ENCODE data around the gene CRYBG1.

Gene CRYBG1

DNA sequence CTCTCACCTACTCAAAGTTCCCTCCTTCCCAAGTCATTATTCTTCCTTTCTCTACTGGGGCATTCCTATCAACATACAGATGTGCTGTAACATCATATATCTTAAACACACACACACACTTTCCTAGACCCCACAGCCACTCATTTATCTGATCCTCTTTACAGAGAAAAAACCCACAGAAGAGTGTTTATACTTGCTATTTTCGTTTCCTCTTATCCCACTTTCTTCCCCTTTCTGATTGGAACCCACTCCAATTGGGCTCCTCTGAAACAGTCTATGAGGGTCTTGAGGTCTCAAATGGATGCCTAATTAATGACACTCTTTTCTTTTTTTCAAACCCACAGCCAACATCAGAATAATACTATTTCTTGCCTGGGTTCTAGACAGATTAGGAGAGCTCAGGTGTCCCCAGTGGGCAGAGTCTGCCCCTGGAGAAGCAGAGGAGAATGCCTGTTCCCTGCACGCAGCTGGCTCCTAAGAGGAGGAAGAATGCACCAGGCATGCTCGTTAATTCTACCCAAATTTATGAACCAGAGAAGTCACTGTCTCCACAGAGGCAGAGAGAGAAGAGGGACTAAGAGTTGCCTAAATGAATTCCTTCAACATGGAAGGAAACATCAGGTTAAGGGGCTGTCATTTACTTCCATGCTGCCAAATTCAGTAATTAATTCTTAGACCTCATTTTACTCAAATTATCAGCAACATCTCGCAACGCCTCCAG, 65.9 kb downstream of the CRYBG1 start:
- no peak for DNase-seq (ENCODE audit: low read depth)

DNA sequence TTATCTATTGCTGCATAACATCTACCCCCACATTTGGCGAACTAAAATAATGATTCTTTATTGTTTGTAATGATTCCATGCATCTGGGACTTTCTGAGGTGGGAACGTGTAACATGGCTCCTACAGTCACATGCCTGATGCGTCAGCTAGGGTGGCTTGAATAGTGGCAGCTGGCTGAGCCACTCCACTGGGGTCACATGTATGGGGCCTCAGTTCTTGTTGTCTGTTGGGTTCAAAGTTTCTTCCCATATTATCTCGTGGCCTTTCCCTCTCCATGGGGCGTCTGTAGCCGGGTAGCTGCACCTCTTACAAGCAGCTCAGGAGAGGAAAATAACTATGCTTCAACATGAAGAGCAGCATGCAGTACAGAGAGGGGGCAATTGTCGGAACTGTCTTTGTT, 69.9 kb downstream of the CRYBG1 start:
- DNase-seq (ENCODE audit: low read depth): no peak

DNA sequence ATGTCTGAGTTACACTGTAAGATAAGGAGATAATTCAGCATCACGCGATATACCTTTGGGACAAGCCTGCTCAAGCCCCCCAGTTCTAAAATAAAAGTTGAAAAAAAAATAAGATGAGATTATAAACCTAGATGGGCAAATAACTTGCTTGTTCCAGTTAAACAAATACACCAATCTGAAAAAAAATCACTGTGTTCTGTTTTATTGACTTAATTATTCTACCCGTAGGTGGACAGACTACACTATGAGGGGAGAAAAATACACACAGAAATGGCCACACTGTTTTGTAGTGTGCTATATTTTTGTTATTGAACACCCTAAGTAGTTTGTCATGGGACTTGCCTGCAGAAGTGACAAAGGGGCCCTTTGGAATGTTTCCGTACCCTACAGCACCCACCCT, 70.9 kb downstream of the CRYBG1 start:
- DNase-seq (ENCODE audit: low read depth): no peak

DNA sequence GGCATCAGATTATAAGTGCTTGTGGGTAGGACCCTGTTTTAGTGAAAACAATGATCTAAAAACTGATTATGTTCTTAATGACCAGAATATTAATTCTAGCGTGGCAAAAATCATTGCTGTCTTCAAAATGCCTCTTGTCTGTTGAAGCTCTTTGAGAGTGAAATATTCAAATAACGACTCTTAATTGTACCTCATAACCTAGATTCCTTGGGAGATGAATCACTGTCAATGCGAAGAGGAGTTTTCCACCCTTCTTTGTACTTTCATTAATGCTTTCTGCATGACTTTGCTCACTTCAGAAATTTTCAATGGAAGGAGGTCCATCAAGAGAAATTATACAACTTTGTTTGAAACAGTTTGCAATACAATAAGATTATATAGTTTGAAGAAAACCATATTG, 71.5 kb downstream of the CRYBG1 start:
- no peak for DNase-seq (ENCODE audit: low read depth)

DNA sequence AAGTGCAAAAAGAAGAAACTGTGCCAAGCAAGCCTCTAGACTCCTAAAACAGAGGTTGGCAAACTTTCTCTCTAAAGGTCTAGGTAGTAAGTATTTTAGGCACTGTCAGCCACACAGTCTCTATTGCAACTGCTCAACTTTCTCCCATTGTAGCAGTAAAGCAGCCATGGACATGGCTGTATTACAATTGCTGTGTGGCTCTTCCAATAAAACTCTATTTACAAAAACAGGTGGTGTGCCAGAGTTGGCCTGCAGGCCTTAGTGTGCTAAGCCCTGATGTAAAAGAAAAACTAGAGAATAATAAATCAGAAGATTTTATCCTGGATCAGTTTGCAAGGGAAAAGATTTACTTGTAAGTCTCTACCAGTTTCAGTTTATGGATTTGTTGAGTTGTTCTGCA, 74.0 kb downstream of the CRYBG1 start:
- DNase-seq (ENCODE audit: low read depth): no peak

DNA sequence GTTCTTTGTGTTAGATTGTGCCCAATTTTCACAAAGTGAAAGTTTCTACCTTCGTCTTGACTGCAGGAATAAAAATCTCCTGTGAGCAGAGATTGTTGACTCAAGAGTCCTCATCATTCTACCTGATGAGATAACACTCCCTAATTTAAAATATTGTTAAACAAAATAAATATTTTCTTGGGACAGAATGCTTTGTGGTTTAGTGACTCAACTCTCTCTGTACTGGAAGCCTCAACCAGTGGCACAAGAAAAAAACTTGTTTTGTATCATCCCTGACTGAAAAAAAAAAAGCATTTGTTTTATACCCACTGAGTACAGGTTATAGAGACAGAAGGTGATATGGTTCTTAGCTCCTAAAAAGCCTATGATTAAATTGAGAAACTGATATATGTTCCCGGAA, 78.9 kb downstream of the CRYBG1 start:
- no peak for DNase-seq (ENCODE audit: low read depth)

DNA sequence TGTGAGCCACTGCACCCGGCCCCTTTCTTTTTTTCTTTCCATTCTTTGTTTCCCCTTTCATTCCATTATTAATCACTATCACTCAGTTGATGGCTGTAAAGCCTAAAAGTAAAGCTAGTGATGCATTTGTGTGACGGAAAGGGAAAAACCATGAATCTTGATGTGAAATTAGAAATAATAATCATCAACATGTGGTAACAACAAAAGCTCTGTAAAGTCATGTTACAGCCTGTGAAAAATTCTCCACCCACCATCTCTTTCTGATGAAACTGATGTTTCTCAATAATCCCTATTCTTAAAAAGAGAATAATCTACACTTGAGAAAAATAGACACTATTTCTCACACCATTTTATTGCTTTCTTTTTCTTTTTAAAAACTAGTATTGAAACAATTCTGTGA, 80.0 kb downstream of the CRYBG1 start:
- DNase-seq (ENCODE audit: low read depth): no peak

DNA sequence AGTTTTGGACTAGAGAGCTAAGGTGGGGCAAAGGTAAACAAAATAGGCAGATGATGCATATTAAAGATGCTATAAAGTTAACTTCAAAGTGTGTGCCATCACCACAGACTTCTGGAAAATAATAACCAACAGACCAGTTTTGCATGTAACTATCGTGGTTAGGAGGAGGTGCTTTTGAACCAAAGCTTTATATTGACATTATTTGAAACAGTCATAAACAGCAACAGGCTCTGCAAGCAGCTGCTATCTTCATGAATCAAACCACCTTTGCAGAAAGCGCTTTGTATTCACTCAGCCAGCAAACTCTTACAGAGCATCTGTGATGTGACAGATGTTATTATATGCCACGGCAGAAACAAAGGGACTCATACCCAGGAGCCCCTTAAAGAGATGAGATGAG, 81.9 kb downstream of the CRYBG1 start:
- DNase-seq (ENCODE audit: low read depth): no peak

DNA sequence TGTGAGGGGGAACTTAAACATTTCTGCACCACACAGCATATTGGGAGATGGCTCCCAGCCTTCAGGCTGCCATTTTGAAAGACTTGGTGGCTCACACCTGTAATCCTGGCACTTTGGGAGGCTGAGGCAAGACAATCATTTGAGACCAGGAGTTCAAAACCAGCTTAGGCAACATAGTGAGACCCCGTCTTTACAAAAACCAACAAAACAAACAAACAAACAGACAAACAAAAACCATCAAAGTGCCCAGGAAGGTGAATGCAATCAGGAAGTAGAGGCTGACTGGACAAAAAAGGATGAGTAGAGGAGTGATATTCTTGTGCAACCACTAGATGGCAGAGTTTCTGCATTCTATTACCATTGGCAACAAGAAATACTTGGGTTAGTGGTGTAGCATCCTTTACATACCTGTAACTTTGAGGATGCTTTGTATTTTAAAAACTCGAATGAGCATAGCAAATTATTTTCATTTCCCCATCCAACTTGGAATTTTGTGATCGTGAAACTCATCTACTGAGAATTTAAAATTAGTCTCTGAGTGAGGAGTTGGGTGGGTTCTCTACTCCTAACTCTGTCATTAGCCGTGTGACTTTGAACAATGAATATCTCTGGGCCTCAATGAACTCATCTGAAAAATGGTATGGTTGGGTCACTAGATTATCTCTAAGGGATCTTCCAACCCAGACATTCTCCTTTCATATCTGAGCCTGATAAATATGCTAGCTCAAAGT, 84.4 kb downstream of the CRYBG1 start:
- DNase-seq (ENCODE audit: low read depth): peak; percentile 68

DNA sequence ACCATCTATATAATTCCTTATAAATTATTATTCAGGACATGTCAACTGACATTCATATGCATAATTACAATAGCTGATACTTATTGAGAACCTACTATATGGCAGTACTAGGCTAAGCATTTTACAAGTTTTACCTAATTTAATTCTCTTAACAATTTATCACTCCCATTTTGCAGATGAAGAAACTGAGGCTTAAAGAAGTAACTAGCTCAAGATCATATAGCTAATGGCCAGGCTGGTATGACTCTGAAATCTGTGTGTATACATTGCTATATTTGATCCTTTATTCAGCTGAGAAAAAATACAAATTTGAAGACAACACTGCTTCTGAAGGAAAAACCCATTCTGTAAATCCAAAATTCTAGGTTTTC, 85.0 kb downstream of the CRYBG1 start:
- no peak for DNase-seq (ENCODE audit: low read depth)

DNA sequence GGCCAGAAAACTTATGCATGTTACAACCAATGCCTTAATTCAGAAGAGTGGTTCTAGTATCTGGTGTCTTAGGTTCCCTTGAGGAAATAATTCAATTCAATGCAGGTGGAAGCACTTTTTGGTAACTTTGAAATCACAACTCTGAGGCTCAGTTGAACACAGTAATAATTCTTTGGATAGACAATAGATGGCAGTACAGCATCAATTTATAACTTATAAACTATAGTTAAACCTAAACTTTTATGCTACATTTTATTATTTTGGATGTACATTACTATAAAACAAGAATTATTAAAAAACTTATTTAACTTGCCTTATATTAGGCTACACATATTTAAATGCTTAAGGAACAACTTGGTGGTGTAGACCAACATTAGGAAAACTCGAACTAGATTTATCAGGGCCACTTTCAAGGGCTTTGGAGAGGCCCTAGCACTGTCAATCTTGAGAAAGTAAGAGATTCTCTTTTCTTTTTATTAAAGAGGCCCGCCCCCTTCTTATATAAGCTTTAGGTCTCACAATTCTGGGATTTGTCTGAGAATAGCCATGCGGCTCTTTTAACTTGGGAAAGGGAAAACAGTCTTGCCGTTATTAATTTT, 85.9 kb downstream of the CRYBG1 start:
- DNase-seq (ENCODE audit: low read depth): no peak

DNA sequence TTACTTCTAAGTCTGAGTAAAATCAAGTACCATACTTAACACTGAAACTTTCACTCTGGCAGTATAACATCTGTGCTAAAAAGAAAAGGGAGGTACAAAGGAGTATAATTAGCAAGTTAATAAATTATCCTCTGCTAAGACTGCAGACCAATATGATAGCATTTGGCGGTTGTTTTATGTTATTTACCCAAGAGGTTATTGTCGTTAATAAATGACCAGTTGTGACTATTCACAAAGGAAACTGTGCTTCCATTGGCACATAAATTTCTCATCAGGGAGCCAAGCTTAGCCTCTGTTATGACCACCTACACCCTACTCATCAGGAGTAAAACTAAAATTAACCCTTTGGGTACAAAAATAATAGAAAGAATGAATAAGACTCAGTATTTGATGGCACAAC, 86.5 kb downstream of the CRYBG1 start:
- DNase-seq (ENCODE audit: low read depth): no peak

DNA sequence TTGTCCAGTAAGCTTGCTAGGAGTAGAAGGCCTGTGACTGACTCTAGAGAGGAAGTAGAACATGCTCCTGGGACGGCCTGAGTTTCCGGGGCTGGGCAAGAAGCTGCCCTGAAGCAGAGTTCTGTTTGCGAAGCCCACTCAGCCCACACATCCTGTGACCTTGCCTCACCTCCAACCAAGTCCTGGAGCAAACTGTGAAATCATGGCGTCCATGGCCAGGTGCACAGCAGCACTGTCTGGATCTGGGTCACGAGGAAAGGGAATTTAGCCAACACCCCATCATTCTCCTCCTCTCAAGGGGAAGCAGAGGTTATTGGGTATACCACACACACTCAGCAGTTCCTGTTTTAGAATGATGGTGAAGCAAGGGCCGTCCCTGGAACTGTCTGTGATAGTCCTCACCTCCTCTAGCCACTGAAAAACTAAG, 87.5 kb downstream of the CRYBG1 start:
- no peak for DNase-seq (ENCODE audit: low read depth)

DNA sequence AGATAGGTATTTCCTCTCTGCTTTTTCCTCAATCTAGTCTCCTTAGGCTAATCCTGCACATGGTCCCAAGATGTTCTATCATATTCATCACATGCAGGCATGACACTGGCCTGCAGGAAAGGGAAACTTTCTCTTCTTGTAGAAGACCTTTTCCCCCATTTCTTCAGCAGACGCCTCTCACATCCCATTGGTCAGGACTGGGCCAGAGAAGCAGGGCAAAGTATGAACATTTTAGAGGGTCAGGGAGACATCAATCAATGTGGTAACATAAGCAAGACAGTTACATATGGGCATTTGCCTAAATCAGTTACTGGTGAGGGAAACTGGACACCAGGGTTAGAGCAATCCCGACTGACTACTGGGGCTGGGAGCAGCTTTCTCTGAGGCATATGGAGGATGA, 90.1 kb downstream of the CRYBG1 start:
- DNase-seq (ENCODE audit: low read depth): peak; percentile 24

DNA sequence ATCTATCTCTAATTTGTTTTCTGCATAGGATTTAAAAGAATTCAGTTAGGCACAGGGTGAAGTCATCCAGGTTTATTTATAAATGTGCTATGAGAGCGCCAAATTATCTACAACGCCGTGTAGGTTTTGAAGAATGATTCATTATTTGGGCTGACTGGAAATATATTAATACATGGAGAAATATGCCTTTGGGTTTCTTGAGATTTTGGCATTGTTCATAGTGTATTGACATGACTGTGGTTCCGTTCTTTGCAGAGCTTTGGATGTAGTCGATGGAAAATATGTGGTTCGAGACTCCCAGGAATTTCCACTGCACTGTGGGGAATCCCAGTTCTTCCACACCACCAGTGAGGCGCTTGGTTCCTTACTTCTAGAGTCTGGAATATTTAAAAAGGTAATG, 90.9 kb downstream of the CRYBG1 start:
- DNase-seq (ENCODE audit: low read depth): no peak

DNA sequence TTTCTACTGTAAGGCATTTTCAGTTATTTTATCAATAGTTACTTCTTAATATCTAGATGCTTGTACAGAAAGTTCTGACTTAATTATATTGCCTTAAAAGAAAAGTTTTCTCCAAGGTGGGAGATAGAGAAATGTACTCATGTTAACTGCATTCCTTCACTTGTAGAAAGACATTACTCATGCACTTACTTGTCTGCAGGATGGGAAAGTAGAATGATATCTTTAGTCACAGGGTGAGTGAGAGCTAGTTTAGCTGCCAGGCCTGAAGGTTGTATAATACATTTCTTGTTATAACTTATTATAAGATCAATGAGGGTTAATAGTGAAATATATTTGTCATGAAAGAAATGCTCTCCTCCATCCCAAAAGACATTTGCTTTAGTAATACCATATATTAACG, 92.1 kb downstream of the CRYBG1 start:
- no peak for DNase-seq (ENCODE audit: low read depth)

DNA sequence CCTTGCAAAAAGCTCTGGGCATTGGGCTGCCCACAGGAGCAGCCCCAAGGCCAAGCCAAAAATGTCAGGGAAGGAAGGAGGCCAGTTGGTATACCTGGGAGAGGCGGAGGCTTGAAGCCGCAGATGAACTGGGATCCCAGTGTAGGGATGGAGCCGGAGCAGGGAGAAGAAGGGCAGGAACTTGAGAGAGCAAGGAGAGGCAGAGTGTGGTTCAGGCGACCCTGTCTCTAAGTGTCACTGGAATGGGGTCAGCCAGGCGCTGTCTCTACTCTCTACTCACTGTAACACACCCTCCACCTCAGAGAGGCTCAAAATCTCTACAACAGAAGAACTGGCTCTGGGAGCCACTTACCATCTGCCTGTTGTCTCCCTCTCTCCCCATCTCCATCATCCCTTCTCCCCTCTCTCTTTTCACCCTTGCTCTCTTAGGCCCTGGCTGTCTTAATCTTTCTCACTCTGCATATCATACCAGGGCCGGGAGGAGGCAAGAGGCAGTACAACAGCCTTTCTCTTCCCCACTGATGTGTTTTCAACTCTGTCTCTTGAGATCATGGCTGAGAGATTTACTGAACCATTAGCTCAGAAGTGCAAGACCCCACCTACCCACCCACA, 93.3 kb downstream of the CRYBG1 start:
- DNase-seq (ENCODE audit: low read depth): no peak

DNA sequence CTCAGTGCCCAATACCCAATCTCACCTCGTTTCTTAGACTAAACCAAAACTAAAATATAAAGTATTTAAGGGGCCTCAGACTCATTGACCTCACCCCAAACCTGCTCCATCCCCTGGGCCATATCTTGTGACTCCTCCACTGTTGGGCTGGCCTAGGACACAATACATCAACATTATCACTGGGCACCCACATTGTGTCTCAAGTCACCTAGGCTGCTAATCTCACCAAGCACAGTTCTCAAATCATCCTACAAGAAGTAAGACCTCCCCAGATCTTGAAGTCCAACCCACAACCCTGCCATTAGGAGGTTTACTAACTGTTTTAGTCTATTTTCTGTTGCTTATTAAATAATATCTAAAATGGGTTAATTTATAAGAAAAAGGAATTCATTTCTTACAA, 96.2 kb downstream of the CRYBG1 start:
- DNase-seq (ENCODE audit: low read depth): no peak

DNA sequence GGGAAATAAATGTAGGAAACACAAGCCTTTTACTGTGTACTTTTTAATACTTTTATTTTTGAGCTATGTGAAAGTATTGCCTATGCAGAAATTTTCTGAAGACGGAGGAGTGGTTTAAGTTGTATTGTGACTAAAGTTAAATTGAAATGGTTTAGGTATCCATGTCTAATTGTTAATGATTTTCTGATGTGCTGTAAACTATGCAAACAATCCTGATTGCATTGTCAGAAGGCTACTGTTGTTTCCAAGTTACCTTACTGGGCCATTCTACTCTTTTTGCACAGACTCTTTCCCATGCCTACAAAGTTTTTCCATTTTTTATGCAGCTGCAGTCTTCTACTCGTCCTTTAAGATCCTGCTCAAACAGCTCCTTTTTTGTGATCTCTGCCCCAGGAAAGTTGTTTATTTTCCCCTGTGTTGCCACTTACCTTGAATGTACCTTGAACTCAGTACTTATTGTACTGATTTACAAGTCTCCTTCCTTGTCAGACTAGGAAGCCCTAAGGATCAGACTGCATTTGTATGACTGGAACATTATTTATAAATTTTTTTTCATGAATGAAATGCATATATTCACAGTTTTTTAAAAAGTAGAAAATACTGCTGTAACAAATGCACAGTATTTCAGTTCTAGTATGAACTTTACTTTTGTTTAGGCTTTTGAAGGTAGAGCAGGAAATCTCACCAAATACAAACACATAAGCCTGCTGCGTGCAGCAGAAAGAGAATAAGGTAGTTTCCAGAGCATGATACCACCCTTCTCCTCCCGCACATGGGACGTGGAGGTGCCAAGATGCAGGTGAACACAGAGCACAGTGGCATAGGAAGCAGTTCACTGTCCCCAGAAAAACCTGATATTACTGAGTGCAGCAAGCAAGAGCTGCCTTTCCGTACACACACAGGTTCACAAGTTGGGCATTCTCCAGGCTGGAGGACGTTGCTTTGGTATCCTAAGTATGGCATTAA, 97.8 kb downstream of the CRYBG1 start:
- no peak for DNase-seq (ENCODE audit: low read depth)

DNA sequence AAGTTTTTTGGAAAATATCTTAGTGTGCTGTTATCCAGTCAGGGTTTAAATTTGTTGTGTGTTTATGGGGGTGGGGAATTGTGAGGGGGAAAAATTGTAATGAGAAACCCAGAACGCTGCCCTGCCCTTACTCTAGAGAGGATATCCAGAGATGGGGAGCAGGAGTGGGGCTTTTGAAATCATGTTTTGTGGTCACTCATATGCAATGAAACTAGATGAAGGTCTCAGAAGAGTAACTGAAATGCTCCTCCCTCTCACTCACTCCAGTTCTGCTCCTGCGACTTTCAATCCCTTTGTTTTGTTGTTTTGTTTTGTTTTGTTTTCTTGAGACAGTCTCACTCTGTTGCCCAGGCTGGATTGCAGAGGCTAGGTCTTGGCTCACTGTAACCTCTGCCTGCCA, 100.0 kb downstream of the CRYBG1 start:
- DNase-seq (ENCODE audit: low read depth): no peak

DNA sequence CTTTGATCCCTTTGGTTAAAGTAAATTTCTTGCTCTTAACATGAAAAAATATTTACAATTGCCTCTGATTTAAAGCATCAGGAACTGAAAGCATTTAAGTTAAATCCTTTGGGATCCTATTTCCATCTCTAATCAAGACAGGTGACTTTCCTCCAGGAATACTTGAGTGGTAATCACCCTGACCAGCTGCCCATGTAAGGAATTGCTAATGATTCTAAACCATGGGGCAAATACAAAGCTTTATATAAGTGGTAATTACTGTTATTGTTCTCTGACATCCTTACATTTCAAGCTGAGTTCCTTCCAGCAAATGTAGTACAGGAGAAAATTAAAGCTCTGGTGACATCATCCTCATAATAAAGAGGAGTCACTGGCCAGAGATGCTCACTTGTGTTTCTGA, 100.6 kb downstream of the CRYBG1 start:
- no peak for DNase-seq (ENCODE audit: low read depth)

All from fibroblast of the conjunctiva (primary cell).